HPDE6-E6E7 (cell line): Measurements from ENCODE around the gene PTPRN2.

Source experiments
- DNase-seq: peaks from one replicate; pipeline ENCODE4 v3.0.0; 2011; ENCODE audit warnings: missing footprints; ENCODE audit errors: extremely low spot score

PTPRN2 gene

GRCh38 chr7:158017111-158018097 is 570.2 kb downstream of the PTPRN2 start:
- DNase-seq: no peak

DNA sequence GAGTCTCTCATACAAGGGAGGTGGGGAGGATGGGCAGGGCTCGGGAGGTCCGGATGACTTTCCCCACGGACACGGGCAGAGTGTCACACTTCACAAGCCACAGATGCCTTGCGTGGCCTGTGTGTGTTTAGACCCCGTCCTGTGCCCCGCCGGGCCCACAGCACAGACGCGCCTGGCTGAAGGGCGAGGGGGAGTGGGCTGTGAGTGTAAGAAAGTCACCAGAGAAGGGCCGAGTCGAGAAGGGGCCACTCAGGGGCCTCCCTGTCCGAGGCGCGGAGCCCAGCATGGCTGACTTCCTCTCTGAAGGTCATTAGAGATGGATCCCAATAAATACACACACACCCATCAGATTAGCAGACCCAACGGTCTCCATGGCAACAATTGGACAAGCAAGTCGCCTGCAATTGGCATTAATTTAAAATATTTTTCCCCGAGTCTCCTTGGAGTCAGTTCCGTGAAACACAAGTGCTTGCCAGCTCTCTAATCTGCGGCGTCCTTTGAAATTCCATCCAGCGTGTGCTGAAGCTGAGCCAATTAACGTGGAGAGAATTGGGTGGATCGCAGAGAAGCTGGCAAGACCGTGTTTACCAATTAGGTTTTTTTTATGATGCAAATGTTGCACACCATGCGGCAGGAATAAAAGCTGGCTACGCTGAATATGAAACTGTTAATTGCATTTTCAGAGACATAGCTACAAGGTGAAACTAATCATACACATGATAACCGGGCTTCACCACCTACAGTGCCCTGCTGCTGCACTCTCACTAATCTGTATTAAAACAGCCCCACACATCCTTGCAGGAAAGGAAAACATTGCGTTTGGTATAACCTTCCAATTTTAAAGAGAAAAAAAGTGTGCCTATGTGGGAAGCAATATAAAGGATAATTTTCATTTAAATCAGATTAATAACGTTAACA is 571.2 kb downstream of the PTPRN2 start:
- DNase-seq: no peak

DNA sequence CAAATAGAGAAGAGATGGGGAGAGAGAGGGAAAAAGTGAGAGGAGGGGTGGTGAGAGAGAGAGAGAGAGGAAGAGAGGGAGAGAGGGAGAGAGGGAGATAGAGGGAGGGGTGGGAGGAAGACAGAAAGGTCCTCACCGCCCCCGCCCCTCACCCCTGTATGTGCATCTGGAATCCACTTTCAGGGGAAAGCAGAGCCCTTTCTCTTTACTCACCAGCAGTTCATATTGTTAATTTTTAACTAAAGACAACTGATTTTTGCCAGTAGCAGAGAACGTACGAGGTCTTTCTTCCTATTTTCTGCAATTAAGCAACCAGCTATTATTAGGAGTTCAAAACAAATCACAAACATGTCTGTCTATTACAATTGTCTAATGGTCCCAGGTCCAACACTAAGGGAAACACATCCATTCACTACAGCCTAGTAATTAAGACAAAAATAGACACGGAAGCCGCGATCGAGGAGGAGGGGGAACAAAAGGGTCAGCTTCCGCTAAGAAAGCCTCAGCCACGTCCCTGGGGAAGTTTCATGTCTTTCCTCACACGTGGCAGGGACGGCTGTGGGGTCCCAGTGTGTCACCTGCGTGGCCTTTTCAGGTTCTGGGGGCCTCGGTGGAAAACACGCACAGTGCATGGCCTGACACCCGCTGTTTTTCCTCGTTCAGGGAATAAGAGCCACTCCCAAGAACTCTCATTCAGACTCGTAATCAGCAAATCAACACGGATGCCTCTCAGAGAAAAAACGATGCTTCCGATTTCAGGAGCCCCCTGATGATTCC is 572.0 kb downstream of the PTPRN2 start:
- no peak for DNase-seq

- no peak for DNase-seq
Observed at GRCh38 chr7:158014976-158015375, 572.6 kb downstream of the PTPRN2 start.

DNA sequence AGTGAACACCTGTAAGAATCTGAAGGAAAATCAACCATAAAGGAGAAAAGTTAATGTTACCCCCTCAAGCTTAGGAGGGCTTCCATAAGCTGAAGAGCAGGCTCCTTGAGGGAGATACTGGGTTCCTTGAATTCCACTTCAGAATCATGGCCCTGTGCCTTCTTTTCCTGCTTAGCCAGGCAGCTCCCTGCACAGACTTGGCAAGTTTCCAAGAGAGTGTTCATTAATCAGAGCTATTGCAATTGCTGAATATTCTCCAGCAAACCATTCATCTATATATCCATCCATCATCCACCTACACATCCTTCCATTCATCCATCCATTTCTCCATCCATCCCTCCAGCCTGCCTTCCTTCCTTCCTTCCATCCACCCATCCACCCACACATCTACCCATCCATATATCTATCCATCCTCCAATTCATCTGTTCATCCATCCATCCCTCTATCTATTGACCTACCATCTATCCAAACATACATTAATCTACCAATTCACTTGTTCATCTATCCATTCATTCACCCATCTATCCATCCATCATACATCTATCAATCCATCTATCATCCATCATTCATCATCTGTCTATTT is 574.4 kb downstream of the PTPRN2 start:
- DNase-seq: no peak

DNA sequence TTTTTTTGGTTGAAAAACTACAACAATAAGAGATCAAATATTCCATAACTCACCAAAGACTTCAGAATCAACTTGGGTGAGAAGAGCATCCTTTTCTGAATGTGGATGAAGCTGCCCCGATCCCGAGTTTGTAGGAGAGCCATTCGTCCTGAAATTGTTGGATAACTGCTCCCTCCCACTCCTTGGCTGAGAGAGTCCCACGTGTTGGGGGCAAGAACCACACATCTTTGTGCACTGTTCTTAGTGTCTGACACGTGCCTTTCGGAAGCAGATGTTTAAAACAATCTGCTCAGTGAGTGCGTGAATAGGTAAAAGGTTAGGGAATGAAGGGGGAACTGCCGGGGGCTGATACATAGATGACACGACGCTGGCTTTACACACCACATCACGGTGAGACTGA is 575.7 kb downstream of the PTPRN2 start:
- no peak for DNase-seq

- no peak for DNase-seq
Observed at GRCh38 chr7:158010961-158011693, 576.5 kb downstream of the PTPRN2 start.

GRCh38 chr7:158009886-158010285 is 577.7 kb downstream of the PTPRN2 start:
- DNase-seq: no peak

DNA sequence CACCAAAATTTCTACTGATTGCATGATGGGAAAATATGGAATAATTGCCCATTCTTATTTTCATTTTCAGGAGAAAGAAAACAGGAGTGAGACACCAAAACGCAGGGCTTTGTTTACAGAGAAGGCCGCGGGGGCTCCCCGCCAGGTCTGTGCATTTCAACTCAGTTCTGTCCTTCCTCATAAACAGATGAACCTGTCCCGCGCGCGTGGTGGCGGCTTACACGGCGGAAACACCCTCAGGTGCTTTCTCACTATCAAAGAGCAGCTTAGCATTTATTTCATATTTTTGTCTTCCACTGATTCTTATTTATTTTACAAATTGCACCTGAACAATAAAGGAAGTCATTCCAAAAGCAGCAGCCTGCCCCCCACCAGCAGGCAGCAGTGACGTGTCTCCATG is 579.4 kb downstream of the PTPRN2 start:
- DNase-seq: no peak

DNA sequence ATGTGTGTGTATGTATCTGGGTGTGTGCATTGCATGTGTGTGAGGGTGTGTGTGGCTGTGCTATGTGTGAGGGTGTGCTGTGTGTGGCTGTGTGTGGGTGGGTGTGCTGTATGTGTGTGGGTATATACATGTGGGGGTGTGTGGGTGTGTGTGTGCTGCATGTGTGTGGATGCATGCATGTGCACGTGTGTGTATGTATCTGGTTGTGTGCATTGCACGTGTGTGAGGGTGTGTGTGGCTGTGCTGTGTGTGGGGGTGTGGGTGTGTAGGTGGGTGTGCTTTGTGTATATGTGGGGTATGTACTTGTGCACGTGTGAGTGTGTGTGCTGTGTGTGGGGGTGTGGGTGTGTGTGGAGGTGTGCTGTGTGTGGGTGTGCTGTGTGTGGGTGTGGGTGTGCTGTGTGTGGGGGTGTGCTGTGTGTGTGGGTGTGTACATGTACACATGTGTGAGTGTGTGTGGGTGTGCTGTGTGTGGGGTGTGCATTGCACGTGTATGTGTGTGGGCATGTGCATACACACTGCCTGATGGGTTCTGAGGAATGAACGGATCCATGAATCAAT is 579.8 kb downstream of the PTPRN2 start:
- no peak for DNase-seq

DNA sequence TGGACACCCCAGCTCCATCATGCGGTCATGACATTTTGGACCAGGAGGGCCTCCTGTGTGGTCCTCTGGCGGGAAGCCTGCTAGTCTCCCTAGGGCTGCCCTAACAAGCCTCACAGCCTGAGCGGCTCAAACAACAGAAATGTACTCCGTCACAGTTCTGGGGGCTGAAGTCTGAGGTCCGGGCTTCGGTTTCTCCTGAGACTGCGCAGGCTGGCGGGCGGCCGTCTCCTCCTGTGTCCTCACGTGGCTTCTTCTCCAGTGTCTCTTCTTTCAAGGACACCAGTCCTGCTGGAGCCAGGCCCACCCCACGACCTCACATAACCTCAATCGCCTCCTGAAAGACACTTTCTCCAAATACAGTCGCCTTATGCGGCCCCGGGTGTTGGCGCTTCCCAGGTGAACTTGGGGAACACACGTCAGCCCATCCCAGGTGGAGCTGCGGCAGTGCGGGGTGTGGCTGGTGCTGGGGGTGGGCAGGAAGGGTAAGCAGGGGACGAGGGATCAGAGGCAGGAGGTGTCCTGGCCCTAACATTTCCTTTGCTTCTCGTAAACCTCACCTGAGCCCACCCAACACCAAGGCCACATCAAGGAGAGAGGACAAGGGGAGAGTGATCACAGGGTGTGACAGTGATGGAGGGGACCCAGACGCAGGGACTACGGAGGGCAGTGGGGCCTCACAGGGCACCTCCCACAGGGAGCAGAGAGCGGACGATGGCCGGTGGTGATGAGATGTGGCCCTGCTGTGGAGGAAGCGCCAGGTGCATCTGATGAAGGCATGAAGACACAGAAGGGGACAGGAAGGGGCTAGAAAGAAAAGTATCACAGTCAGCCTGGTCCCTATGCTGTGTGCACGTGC is 580.6 kb downstream of the PTPRN2 start:
- no peak for DNase-seq

DNA sequence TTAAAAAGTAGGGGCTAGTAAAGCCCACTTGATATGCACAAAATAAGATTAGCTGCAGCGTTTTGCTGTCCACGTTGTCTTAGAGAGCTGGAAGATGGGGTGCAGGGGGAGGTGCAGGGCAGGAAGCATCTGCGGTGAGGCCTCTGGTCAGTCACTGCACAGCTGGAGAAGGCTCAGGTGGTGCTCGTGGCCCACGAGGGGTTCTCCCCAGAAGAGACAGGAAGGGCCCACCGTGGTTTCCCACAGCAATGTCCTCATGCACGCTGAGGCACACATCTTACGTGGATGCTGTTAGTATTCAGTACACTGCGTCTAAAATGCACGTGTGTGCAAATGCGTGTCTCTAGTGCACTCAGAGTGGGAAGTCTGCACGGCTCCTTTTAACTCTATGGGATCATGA is 582.1 kb downstream of the PTPRN2 start:
- no peak for DNase-seq

GRCh38 chr7:158004123-158004490 is 583.5 kb downstream of the PTPRN2 start:
- no peak for DNase-seq

GRCh38 chr7:158003441-158004122 is 584.0 kb downstream of the PTPRN2 start:
- DNase-seq: no peak

DNA sequence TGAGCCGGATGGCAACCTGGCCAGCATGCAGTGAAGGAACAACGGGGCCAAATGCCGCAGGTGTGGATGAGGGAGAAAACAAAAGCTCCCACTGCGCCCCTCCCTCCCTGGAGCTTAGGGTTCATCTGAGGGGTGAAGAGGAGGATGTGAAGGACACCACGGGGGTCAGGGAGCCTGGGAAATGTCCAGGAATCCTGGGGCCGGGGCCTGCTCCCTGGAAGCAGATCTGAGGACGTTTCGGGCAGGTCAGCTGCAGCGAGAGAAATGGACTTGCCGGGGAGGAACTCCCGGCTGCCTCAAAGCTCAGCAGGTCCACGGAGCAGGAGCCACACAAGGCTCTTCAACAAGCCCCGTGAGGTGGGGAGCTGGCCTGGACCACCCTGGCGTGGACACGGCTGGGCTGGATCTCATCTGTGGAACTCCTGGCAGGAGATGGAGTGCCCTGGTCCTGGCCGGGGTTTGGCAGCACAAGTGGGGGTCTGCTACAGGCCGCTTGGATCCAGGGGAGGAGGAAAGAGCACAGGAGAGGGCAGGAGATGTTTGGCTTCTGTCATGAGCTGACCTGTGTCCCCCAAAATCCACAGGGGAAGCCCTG is 585.0 kb downstream of the PTPRN2 start:
- no peak for DNase-seq

- DNase-seq: no peak
Observed at GRCh38 chr7:158001621-158002320, 585.9 kb downstream of the PTPRN2 start.

DNA sequence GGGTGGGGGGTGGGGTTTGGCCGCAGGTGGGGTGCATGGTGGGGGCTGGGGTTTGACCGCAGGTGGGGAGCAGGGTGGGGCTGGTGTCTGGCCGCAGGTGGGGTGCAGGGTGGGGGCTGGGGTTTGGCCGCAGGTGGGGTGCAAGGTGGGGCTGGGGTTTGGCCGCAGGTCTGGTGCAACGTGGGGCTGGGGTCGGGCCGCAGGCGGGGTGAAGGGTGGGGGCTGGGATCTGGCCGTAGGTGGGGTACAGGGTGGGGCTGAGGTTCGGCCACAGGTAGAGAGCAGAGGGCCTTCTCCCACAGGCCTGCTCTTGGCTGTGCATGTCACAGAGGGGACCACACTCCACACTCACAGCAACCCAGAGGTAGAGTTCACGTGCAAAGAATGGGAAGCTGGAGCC is 586.6 kb downstream of the PTPRN2 start:
- no peak for DNase-seq

GRCh38 chr7:158000160-158000559 is 587.5 kb downstream of the PTPRN2 start:
- DNase-seq: no peak
